Measurements from ENCODE around the gene MVB12B.

DNA sequence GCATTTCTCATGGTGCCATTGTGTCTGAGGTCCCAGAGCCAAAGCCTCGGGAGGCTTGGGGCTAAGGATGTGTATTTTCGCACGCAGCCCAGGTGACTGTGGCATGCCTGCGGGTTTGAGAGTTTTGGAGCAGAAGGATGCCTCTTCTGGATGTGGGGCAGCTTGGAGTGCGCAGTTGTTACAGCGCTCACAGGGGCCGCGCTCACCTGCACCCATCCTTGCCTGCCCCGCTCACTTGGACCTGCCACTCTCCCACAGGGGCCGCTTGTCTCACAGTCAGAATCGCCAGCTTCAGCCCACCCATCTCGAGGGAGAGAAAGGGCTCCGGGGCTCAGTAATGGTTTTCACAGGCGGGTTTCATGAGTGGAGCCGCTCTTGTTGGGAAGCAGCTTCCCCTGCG lies 132.9 kb downstream of the MVB12B start:
- no peak for TF ChIP-seq POLR2A (IDR thresholded peaks at IDR 0.05)
- TF ChIP-seq, protein P1, sequence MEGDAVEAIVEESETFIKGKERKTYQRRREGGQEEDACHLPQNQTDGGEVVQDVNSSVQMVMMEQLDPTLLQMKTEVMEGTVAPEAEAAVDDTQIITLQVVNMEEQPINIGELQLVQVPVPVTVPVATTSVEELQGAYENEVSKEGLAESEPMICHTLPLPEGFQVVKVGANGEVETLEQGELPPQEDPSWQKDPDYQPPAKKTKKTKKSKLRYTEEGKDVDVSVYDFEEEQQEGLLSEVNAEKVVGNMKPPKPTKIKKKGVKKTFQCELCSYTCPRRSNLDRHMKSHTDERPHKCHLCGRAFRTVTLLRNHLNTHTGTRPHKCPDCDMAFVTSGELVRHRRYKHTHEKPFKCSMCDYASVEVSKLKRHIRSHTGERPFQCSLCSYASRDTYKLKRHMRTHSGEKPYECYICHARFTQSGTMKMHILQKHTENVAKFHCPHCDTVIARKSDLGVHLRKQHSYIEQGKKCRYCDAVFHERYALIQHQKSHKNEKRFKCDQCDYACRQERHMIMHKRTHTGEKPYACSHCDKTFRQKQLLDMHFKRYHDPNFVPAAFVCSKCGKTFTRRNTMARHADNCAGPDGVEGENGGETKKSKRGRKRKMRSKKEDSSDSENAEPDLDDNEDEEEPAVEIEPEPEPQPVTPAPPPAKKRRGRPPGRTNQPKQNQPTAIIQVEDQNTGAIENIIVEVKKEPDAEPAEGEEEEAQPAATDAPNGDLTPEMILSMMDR (IDR thresholded peaks at IDR 0.05 in 4 of 5, conservative IDR thresholded peaks at IDR 0.05 in 1 of 5), result no peak
